GM19035 (cell line): ENCODE results near the gene C10orf67.
"Not testable (repeated sequence)": the region's sequence is repeated elsewhere in the genome, so short reads cannot be mapped to it uniquely, and the experiment has no call there.

Experiments used
- ATAC-seq: cut with Tn5 transposase; IDR thresholded peaks from one replicate; pipeline ENCODE4 v1.9.1; 2021; ENCODE audit not compliant: unreplicated experiment

The C10orf67 gene

GRCh38 chr10:23280419-23281043 is 64.1 kb downstream of the C10orf67 start:
- no peak for ATAC-seq

DNA sequence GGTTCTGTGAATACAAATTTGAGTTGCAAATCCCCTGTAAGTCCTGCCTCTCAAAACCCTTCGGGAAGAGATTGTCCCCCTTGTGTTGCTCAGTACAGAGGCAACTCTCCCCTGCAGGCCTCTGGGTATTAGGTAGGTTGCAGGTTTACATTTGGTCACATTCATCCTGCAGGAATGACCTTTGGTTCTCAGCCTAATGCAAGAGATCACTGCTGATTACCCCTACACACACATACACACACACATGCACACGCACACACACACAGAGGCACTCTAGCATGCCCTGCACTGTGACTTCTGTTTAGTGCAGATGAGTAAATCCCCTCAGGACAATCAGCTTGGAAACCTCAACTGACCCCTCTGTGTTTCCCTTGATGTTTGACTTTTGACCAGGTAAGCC is 69.2 kb downstream of the C10orf67 start:
- no peak for ATAC-seq

GRCh38 chr10:23274179-23274578 is 70.4 kb downstream of the C10orf67 start:
- not testable (repeated sequence) for ATAC-seq

DNA sequence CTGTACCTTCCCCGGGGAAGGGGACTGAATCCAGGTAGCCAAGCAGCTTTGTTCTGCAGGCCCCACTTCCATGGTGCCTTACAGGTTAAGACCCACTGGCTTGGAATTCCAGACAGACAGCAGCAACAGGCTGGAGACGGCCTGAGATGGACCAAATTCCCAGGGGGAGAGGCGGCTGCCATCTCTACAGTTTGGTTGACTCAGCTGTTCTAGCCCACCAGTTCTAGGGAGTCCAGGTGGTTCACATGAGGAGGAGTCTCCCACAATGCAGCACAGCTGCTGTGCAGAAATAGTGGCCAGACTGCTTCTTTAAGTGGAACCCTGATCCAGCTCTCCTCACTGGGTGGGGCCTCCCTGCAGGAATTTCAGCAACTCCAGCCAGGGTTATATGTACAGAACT is 74.1 kb downstream of the C10orf67 start:
- no peak for ATAC-seq

DNA sequence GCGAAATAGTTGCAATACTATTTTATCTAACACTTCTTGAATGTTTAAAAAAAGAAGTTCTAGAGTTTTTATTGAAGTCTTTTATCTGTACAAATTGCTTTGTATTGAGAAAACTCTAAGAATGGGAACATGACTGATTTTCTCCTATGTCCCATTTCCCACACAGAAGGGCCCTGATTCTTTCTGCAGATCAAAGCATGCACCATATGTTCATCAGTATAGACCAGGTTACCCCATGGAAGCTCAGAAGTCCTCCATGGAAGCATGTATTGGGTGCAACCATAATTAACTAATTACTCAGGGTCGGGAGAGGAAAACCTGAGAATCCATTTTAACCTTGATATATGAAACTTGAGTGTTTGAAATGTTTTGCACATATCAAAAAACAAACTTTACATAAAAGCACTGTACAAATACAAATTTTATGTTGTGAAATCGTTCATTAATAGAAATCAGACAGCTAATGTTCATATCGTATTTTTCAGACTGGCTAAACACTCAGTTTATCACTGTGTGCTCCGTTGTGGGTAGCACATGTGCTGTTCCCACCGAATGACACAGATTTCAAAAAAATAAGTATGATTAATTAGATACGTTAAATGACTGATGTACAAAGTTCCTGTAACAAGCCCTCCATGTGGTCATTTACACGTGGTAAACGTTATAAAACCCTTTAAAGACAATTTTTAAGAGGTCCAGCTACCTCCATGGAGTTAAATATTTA is 81.0 kb downstream of the C10orf67 start:
- no peak for ATAC-seq

DNA sequence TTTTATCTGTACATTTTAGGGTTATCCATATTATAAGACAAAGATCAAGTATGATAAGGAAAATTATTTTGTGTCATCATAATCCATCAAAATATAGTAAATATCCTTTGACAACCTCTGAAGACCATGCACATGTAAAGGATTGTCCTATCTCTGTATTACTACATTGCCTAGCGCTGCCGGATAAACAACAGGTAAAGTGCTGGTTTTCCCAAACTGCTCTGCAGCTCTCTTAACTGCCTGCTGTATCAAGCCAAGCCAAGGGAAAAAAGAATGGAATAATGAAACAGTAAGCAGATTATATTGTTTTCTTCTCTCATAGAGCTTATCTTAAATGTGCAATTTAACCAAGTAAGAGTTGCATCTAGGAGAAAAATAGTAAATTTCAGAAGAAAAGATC is 81.7 kb downstream of the C10orf67 start:
- ATAC-seq, result no peak

DNA sequence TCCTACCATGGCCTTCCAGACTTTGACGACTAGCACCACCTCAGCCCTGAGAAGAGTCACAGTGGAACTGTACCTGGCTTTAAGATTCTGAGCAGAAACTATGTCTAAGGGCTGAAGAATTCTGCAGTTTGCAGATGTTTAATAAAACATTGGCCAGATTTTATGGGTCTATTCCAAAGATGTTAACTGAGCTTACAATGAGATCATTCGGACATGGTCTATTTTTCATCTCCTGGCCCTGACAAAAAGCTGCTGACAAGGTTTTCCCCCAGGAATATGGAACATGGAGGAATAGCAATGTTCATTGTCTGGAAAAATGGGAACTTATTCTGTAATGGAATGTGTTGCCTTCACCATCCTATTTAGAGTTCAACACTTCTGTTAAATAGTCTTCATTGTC is 86.1 kb downstream of the C10orf67 start:
- ATAC-seq, result no peak

DNA sequence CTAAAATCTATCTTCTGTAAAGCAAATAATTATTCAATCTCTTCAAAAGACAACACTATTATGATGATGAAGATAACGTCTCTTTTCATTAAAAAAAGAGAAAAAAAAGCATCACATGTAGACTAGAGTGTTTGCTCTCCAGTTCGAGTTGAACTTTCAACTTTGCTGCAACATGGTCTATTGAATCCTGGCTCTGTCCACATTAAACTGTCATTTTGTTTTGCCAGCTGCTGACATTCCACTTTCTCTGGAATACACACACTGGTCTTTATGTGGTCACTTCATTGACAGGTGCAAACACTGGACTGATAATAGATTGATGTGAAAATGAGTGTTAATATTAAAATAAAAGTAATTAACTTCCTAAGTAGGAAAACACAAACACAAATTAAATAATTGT is 90.8 kb downstream of the C10orf67 start:
- no peak for ATAC-seq

DNA sequence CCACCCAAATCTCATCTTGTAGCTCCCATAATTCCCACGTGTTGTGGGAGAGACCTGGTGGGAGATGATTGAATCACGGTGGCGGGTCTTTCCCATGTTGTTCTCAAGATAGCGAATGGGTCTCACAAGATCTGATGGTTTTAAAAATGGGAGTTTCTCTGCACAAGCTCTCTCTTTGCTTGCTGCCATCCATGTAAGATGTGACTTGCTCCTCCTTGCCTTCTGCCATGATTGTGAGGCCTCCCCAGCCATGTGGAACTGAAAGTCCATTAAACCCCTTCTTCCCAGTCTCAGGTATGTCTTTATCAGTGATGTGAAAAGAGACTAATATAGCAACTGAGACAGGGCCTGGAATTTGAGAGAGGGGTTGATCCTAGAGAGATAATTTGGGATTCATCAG is 91.7 kb downstream of the C10orf67 start:
- ATAC-seq, result not testable (repeated sequence)

DNA sequence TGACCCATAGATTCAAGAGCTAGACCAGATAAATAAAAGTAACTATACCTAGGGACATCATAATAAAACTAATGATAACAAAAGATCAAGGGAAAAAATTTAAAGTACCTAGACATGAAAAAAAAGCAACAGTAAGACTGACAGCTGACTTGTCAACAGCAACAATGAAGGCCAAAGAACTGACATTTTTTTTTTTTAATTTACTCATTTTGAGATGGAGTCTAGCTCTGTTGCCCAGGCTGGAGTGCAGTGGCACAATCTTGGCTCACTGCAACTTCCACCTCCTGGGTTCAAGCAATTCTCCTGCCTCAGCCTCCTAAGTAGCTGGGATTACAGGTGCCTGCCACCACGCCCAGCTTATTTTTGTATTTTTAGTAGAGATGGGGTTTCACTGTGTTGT is 102.8 kb downstream of the C10orf67 start:
- not testable (repeated sequence) for ATAC-seq

GRCh38 chr10:23238015-23238414 is 106.6 kb downstream of the C10orf67 start:
- no peak for ATAC-seq

DNA sequence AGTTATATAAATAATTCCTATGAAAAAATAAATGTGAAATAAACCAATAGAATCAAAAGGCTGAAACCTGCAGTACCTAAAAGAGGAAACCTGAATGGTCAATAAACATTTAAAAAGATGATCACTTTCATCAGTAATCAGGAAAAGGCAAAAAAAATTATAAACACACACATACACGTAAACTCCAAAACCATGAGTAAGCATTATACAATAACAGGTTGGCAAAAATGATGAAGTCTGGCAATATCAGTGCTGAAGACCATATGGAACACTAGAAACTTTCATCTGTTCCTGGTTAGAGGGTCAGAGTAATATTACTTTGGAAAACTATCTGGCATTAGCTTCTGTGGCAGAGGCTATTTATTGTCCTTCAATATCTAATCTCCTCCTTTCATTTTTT is 114.0 kb downstream of the C10orf67 start:
- no peak for ATAC-seq

GRCh38 chr10:23217471-23217870 is 127.1 kb downstream of the C10orf67 start:
- ATAC-seq, result no peak

DNA sequence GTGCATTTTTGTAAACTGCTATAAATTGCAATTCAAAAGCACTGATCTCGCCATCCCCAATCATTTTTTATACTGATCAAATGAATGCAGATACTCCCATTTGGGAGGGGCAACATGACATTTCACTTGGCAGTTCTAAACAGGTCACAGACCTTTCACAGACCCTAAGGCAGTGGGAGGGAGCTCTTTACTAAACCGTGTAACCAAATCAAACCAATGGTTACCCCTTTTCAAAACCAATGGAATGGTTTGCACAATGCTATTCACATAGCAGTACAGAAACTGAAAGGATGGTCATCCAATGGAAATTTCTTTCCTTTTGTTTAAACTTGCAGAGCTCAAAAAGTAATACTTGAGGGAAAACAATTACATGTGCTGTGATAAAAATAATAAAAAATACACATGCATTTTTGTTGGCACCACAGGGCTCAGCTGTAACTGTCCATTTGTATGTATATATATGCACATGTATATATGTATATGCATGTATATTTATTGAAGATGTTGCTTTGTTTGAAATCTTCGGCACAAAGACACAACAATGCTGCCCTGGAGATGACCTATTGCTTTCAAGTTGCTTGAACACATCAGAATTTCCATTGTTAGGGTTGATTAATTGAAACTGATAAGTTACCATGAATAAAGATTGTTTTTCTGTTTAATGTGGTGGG is 138.5 kb downstream of the C10orf67 start:
- ATAC-seq, result no peak

- no peak for ATAC-seq
Observed at GRCh38 chr10:23204773-23205172, 139.8 kb downstream of the C10orf67 start.

- no peak for ATAC-seq
Observed at GRCh38 chr10:23203369-23204325, 140.9 kb downstream of the C10orf67 start.

DNA sequence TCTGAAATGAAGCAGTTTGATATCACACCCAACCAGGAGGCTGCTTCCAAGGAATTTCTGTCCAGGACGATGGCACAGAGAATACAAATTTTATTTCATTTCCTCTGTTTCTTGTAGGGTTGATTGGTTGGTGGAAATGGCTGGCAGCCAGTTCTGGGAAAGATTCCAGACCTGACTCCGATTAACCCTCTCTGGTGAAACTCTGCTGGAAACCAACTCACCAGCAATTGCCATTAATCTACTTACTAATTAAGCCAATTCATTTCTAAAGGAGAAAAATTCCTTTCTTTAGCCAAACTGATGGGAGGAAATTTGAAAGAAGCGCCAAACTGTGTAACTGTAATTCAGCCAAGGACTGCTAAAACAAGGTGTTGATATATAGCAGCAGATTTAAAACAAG is 141.8 kb downstream of the C10orf67 start:
- no peak for ATAC-seq

- no peak for ATAC-seq
Observed at GRCh38 chr10:23201837-23202236, 142.8 kb downstream of the C10orf67 start.

- ATAC-seq, result no peak
Observed at GRCh38 chr10:23200997-23201652, 143.5 kb downstream of the C10orf67 start.

DNA sequence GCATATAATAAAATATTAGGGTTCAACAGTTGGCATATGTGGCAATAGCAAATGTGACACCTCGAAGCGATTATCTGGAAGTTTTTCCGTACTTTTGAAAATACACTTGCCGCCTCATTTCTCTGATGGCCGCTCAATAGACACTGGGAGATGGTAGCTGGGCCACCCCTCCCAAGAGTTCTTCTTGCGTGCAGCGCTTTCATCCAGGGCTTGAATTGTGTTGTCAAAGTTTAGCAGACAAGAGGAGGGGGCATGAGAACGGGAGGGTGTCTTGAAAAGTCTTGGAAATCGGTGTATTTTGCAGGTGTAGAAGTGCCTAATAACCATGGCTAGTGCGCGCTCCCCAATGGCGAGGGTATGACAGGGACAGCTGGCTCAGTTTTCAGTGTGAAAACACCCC is 144.0 kb downstream of the C10orf67 start:
- no peak for ATAC-seq
